Measurements from ENCODE around the gene S1PR1. TPM values are rescaled to one million over a fixed set of nuclear protein-coding genes. Genes with fewer than 3 reads are reported as not detected.

The S1PR1 gene
- total and polyA plus RNA-seq, 2 donors (not counting 3 experiments of a cell fraction or from before 2014, with no cell fraction given), result 137 to 387 TPM

DNA sequence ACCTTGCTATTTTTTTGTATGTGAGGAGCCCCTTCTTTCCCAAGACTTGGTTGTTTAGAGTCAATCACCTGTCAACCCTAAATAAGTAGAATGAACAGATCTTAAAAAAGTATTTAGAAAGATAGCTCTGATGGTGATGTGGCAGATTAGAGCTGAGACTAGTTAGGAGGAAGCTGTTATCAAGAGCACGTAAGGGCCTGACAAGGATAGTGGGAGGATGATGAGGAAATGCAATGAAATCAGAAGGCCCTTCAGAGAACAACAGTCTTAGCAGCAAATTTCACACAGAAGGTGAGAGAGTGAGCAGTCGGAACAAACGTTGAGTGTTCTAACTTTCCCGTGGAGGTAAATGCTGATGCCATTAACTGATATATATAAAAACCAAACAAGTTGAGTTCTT, 15.9 kb upstream of the S1PR1 start:
- Histone ChIP-seq H3K9me1 (replicated peaks; ENCODE audit: control insufficient read depth, extremely low read depth, insufficient read depth, low read length) (no peaks in the 10 kb centered on the region), H3K9ac (replicated peaks; ENCODE audit: extremely low read depth, insufficient read depth, low read length) (no peak overlapping the region), H3K36me3 (ENCODE audit: control insufficient read depth in 2 of 2, extremely low read depth in 1 of 2, insufficient read depth in 2 of 2, low read length in 2 of 2) (no peaks in the 10 kb centered on the region), H3K4me2 (ENCODE audit: insufficient read depth, low read length) (no peak overlapping the region), H3K4me3 (replicated peaks in 1 of 3; ENCODE audit: insufficient read depth in 1 of 3, low read depth in 1 of 3, low read length in 3 of 3) (no peak overlapping the region), H3K27ac (ENCODE audit: insufficient read depth, low read depth, low read length) (no peak overlapping the region), H4K20me1 (replicated peaks; ENCODE audit: control insufficient read depth, extremely low read depth, insufficient read depth, low read length) (no peaks in the 10 kb centered on the region), H3K9me3 (replicated peaks; ENCODE audit: control insufficient read depth, insufficient read depth, low read length) (no peaks in the 10 kb centered on the region), H3K4me1 (ENCODE audit: control insufficient read depth, extremely low read depth, insufficient read depth, low read length) (no peaks in the 10 kb centered on the region), H3K79me2 (ENCODE audit: control insufficient read depth, insufficient read depth, low read length) (no peaks in the 10 kb centered on the region), H2AFZ (ENCODE audit: low read depth, low read length) (no peak overlapping the region), H3K27me3 (ENCODE audit: control insufficient read depth in 2 of 2, insufficient read depth in 2 of 2, low read length in 2 of 2) (no peaks in the 10 kb centered on the region)
- FAIRE-seq, result no peak
- ChIA-PET POLR2A (no interaction called here), CTCF (interaction anchor here (1.0 to 1.3 kb wide), 3 partner anchors 34 to 91 kb away, joined by 3 to 4 read pairs (median 3); no protein-coding TSS in a partner anchor)
- no peak for DNase-seq (ENCODE audit: low read depth, low spot score)
- intact Hi-C loops (cut with micrococcal nuclease), result no loop called here
- dilution Hi-C loops (cut with MboI; ENCODE audit: extremely low pct_ligation_motif_present, low sequenced_read_pairs), result no loop called here
- no peak for TF ChIP-seq EZH2 (IDR thresholded peaks at IDR 0.05; ENCODE audit: borderline replicate concordance, low read depth, low read length, severe bottlenecking)
- no TSS peak for BruUV-seq (replicated peaks)

- intact Hi-C loops (cut with micrococcal nuclease), result no loop called here
- ChIA-PET CTCF (interaction anchor here (1.5 kb wide), 1 partner anchor 66 kb away, joined by 4 read pairs; no protein-coding TSS in a partner anchor), POLR2A (no interaction called here)
- dilution Hi-C loops (cut with MboI; ENCODE audit: extremely low pct_ligation_motif_present, low sequenced_read_pairs), result no loop called here
- Histone ChIP-seq H3K9me1 (replicated peaks; ENCODE audit: control insufficient read depth, extremely low read depth, insufficient read depth, low read length) (no peaks in the 10 kb centered on the region), H3K4me3 (replicated peaks in 1 of 3; ENCODE audit: insufficient read depth in 1 of 3, low read depth in 1 of 3, low read length in 3 of 3) (no peak overlapping the region), H3K9me3 (replicated peaks; ENCODE audit: control insufficient read depth, insufficient read depth, low read length) (no peaks in the 10 kb centered on the region), H4K20me1 (replicated peaks; ENCODE audit: control insufficient read depth, extremely low read depth, insufficient read depth, low read length) (no peaks in the 10 kb centered on the region), H3K27ac (ENCODE audit: insufficient read depth, low read depth, low read length) (no peak overlapping the region), H3K79me2 (ENCODE audit: control insufficient read depth, insufficient read depth, low read length) (no peaks in the 10 kb centered on the region), H3K4me1 (ENCODE audit: control insufficient read depth, extremely low read depth, insufficient read depth, low read length) (no peaks in the 10 kb centered on the region), H2AFZ (ENCODE audit: low read depth, low read length) (no peak overlapping the region), H3K4me2 (ENCODE audit: insufficient read depth, low read length) (no peak overlapping the region), H3K27me3 (ENCODE audit: control insufficient read depth in 2 of 2, insufficient read depth in 2 of 2, low read length in 2 of 2) (no peaks in the 10 kb centered on the region), H3K9ac (replicated peaks; ENCODE audit: extremely low read depth, insufficient read depth, low read length) (no peak overlapping the region), H3K36me3 (ENCODE audit: control insufficient read depth in 2 of 2, extremely low read depth in 1 of 2, insufficient read depth in 2 of 2, low read length in 2 of 2) (no peaks in the 10 kb centered on the region)
- no TSS peak for BruUV-seq (replicated peaks)
- DNase-seq (ENCODE audit: low read depth, low spot score), result no peak
- TF ChIP-seq CTCF (IDR thresholded peaks at IDR 0.05; ENCODE audit: extremely low read depth in 1 of 2, insufficient read depth in 1 of 2, low read depth in 1 of 2, low read length in 2 of 2) (no peak), JUN (IDR thresholded peaks at IDR 0.05; ENCODE audit: borderline replicate concordance, insufficient read depth, insufficient read length, low read depth) (no peak), FOS (IDR thresholded peaks at IDR 0.05; ENCODE audit: borderline replicate concordance, insufficient read depth, low read length) (no peak), MYC (IDR thresholded peaks at IDR 0.05; ENCODE audit: low read depth, low read length) (no peak), GATA2 (IDR thresholded peaks at IDR 0.05; ENCODE audit: insufficient read depth, insufficient read length, low read depth, low read length) (no peak), POLR2AphosphoS5 (IDR thresholded peaks at IDR 0.05; ENCODE audit: insufficient read depth, low read depth, low read length) (no peak), POLR2A (IDR thresholded peaks at IDR 0.05; ENCODE audit: low read depth, low read length) (no peak)
- TF ChIP-seq, protein P1, sequence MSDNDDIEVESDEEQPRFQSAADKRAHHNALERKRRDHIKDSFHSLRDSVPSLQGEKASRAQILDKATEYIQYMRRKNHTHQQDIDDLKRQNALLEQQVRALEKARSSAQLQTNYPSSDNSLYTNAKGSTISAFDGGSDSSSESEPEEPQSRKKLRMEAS (IDR thresholded peaks at IDR 0.05; ENCODE audit: insufficient read depth, insufficient read length), result no peak
- FAIRE-seq, result no peak
These were observed 14.8 kb upstream of the S1PR1 start for GRCh38 chr1:101221945-101222429.

Data from endothelial cell of umbilical vein (primary cell).